Astrocyte (in vitro differentiated cells and primary cell): ENCODE measurements around the gene MTMR11. TPM values are rescaled to one million over a fixed set of nuclear protein-coding genes. Genes with fewer than 3 reads are reported as not detected.
A peak's percentile ranks its signal among the peaks of the same experiment; 100 is the strongest.

Source experiments
- DNase-seq: peaks from one replicate; pipeline ENCODE4 v3.0.0-alpha.2; 2010; ENCODE audit warnings: low read depth
- FAIRE-seq: peaks from 2 replicates; lab custom pipeline; 2011; peaks lifted over from hg19 to GRCh38; lab: Jason Lieb, UNC
- H2AFZ ChIP-seq: 2 replicates; pipeline ENCODE4 v1.6.0; 2012; ENCODE audit warnings: low read depth, low read length, inconsistent platforms
- H3K27ac ChIP-seq: 2 replicates; pipeline ENCODE4 v1.5.1; 2011; ENCODE audit warnings: low read depth, low read length, inconsistent platforms
- H3K27me3 ChIP-seq: 2 replicates; pipeline ENCODE4 v1.6.0; 2011; ENCODE audit warnings: low read length, inconsistent platforms; ENCODE audit not compliant: insufficient read depth
- H3K36me3 ChIP-seq: 2 replicates; pipeline ENCODE4 v1.5.1; 2011; ENCODE audit warnings: low read length, inconsistent platforms; ENCODE audit not compliant: insufficient read depth
- H3K4me1 ChIP-seq: 2 replicates; pipeline ENCODE4 v1.5.1; 2011; ENCODE audit warnings: low read length, inconsistent platforms; ENCODE audit not compliant: insufficient read depth
- H3K4me2 ChIP-seq: 2 replicates; pipeline ENCODE4 v1.6.0; 2012; ENCODE audit warnings: low read length, inconsistent platforms
- H3K4me3 ChIP-seq: 2 replicates; pipeline ENCODE4 v1.5.1; 2011; ENCODE audit warnings: low read depth, mild to moderate bottlenecking, low read length, inconsistent platforms; ENCODE audit not compliant: insufficient read depth
- H3K79me2 ChIP-seq: 2 replicates; pipeline ENCODE4 v1.6.0; 2012; ENCODE audit warnings: mild to moderate bottlenecking, low read length, inconsistent platforms; ENCODE audit not compliant: insufficient read depth
- H3K9ac ChIP-seq: 2 replicates; pipeline ENCODE4 v1.6.0; 2012; ENCODE audit warnings: mild to moderate bottlenecking, low read length, inconsistent platforms
- H3K9me3 ChIP-seq: 2 replicates; pipeline ENCODE4 v1.5.1; 2012; ENCODE audit warnings: low read depth, mild to moderate bottlenecking, low read length, inconsistent platforms; ENCODE audit not compliant: insufficient read depth
- H4K20me1 ChIP-seq: 2 replicates; pipeline ENCODE4 v1.6.0; 2012; ENCODE audit warnings: low read length, inconsistent platforms; ENCODE audit not compliant: insufficient read depth
- H3K27ac Mint-ChIP-seq: one replicate; pipeline ENCODE4 v1.8.0; 2021; ENCODE audit warnings: mild to moderate bottlenecking, mixed read lengths; ENCODE audit not compliant: unreplicated experiment
- H3K27me3 Mint-ChIP-seq: one replicate; pipeline ENCODE4 v1.8.0; 2021; ENCODE audit warnings: low read depth, mixed read lengths; ENCODE audit not compliant: unreplicated experiment
- H3K36me3 Mint-ChIP-seq: one replicate; pipeline ENCODE4 v1.8.0; 2021; ENCODE audit warnings: low read depth, mixed read lengths; ENCODE audit not compliant: unreplicated experiment
- H3K4me1 Mint-ChIP-seq: one replicate; pipeline ENCODE4 v1.8.0; 2021; ENCODE audit warnings: low read depth, mixed read lengths; ENCODE audit not compliant: unreplicated experiment
- H3K4me3 Mint-ChIP-seq: one replicate; pipeline ENCODE4 v1.8.0; 2021; ENCODE audit warnings: mild to moderate bottlenecking, moderate library complexity, mixed read lengths; ENCODE audit not compliant: unreplicated experiment
- H3K9me3 Mint-ChIP-seq: one replicate; pipeline ENCODE4 v1.8.0; 2021; ENCODE audit warnings: mild to moderate bottlenecking, mixed read lengths; ENCODE audit not compliant: unreplicated experiment
- EZH2 ChIP-seq: IDR thresholded peaks from 2 replicates; pipeline ENCODE4 v1.6.1; 2012; ENCODE audit warnings: mild to moderate bottlenecking, low read length, inconsistent platforms; ENCODE audit not compliant: insufficient read depth
- total RNA-seq: library from RNA; stranded (reverse); gene quantifications from 2 replicates; pipeline ENCODE4 v1.2.1, GENCODE V29; 2021
- TF ChIP-seq, protein P1 (sequence below): IDR thresholded peaks from 2 replicates; pipeline ENCODE4 v1.5.1; 2011; ENCODE audit warnings: low read depth, mild to moderate bottlenecking, inconsistent platforms, low read length, moderate library complexity; ENCODE audit not compliant: insufficient read depth

MTMR11 gene
- total RNA-seq, 1 donor from 2014 or later, result 5.0 TPM

DNA sequence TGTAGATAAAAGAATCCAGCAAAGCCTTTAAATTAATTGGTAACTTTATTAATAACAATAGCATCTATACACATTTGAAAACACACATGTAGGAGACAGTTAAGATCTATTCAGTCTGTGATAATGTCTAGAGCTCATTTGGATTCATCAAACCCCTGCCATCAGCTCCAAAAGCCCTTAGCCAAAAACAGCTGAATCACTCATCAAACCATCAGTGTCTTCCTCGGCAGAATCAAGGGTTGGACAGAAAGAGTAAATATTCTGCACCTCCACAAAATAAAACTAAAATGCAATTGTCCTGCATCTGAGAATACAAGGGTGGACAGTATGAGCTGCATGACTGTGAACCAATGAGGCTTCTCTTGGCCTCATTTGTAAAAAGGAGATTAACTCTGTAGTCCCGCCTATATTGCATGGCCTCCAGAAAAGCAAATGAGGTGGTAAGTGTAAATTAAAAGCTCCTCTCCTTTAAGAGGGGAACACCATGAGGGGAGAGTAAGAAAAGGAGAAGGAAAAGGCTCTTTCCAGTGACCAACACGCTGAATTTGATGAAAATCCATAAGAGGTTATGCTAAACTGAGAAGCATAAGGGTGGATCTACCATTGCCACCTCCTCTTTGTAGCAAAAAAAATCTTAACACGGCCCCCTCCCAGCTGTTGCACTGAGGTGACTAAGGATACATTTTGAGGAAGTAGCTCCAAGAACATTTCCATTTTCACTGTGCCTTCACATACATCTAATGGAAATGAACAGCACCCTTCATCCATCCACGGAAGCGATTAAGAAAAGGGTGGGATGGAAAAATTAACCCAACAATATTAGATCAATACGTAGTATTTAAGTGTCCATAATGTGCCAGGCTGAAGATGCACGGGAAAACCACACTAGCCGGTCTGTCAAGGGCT is 52.0 kb downstream of the MTMR11 start:
- Histone ChIP-seq H3K27ac (peak overlapping the region; percentile 95), H3K36me3 (no peaks in the 10 kb centered on the region), H3K4me2 (peak overlapping the region; percentile 93), H3K9me3 (no peaks in the 10 kb centered on the region), H3K9ac (peak overlapping the region; percentile 97), H3K27me3 (no peaks in the 10 kb centered on the region), H3K4me3 (peak overlapping the region; percentile 88), H2AFZ (peak overlapping the region; percentile 33), H3K79me2 (peaks cover 17% of the 10 kb centered on the region), H3K4me1 (peaks cover 10% of the 10 kb centered on the region), H4K20me1 (peaks cover 16% of the 10 kb centered on the region)
- no peak for TF ChIP-seq EZH2
- TF ChIP-seq, protein P1, sequence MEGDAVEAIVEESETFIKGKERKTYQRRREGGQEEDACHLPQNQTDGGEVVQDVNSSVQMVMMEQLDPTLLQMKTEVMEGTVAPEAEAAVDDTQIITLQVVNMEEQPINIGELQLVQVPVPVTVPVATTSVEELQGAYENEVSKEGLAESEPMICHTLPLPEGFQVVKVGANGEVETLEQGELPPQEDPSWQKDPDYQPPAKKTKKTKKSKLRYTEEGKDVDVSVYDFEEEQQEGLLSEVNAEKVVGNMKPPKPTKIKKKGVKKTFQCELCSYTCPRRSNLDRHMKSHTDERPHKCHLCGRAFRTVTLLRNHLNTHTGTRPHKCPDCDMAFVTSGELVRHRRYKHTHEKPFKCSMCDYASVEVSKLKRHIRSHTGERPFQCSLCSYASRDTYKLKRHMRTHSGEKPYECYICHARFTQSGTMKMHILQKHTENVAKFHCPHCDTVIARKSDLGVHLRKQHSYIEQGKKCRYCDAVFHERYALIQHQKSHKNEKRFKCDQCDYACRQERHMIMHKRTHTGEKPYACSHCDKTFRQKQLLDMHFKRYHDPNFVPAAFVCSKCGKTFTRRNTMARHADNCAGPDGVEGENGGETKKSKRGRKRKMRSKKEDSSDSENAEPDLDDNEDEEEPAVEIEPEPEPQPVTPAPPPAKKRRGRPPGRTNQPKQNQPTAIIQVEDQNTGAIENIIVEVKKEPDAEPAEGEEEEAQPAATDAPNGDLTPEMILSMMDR, result no peak
- peaks cover 1% of the 10 kb centered on the region for H3K36me3 Mint-ChIP-seq
- H3K9me3 Mint-ChIP-seq, result no peaks in the 10 kb centered on the region
- H3K27ac Mint-ChIP-seq, result no peak overlapping the region
- H3K4me3 Mint-ChIP-seq, result no peak overlapping the region
- H3K4me1 Mint-ChIP-seq, result peaks cover 2% of the 10 kb centered on the region
- FAIRE-seq (no peak), DNase-seq (peak; percentile 23)
- H3K27me3 Mint-ChIP-seq, result no peaks in the 10 kb centered on the region

DNA sequence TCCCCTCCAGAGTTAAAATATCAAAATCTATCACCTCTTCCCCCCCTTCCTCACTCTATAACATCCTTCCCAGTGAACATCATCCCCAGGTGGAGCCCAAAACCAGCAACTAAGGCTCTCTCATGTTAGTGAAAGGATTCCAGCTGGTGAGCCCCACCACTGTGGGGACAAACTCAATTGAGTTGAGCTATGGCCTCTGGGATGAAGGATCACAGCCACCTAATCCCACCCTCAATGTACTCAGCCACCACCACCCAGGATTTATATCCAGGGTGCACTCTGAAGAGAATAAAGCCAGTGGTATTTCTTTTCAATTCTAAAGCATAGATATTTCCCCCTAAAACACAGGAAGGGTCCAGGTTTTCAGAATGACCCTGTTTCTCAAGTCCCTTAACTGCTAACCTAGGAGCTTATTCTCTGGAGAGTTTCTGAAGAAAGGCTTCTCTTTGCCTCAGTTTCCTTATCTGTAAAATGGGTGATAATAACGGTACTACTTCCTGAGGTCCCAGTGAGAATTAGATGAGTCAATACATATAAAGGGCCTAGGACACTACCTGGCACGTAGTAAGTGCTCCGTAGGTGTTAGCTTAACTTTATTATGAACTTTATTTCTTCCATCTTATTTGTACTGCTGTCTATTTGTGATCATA is 53.0 kb downstream of the MTMR11 start:
- no peaks in the 10 kb centered on the region for H3K27me3 ChIP-seq
- H3K79me2 ChIP-seq, result peaks cover 17% of the 10 kb centered on the region
- no peak for TF ChIP-seq EZH2
- TF ChIP-seq, protein P1, result no peak
- H3K4me3 ChIP-seq, result no peak overlapping the region
- H3K9me3 Mint-ChIP-seq, result no peaks in the 10 kb centered on the region
- H3K27ac Mint-ChIP-seq, result peak overlapping the region; percentile 23
- DNase-seq (no peak), FAIRE-seq (no peak)
- H3K27me3 Mint-ChIP-seq, result no peaks in the 10 kb centered on the region
- H3K9ac ChIP-seq, result no peak overlapping the region
- peaks cover 10% of the 10 kb centered on the region for H3K4me1 ChIP-seq
- H3K36me3 Mint-ChIP-seq, result peaks cover 1% of the 10 kb centered on the region
- no peak overlapping the region for H2AFZ ChIP-seq
- H3K9me3 ChIP-seq, result no peaks in the 10 kb centered on the region
- peak overlapping the region; percentile 93 for H3K4me2 ChIP-seq
- no peak overlapping the region for H3K27ac ChIP-seq
- H3K36me3 ChIP-seq, result no peaks in the 10 kb centered on the region
- no peak overlapping the region for H3K4me3 Mint-ChIP-seq
- H4K20me1 ChIP-seq, result peaks cover 16% of the 10 kb centered on the region
- H3K4me1 Mint-ChIP-seq, result peaks cover 2% of the 10 kb centered on the region
